VCaP (cell line): ENCODE measurements around the gene MAP4K4.

ENCODE experiments used
- H3K27ac ChIP-seq: fragments of 450-650 bp; 2 replicates; pipeline ENCODE4 v1.5.1; 2017
- CTCF ChIP-seq: fragments of 450-650 bp; conservative IDR thresholded peaks from 2 replicates; pipeline ENCODE4 v1.5.1; 2017; ENCODE audit warnings: mild to moderate bottlenecking, moderate library complexity

The MAP4K4 gene

GRCh38 chr2:101704046-101704466 is 6.5 kb downstream of the MAP4K4 start:
- no peak overlapping the region for H3K27ac ChIP-seq
- no peak for TF ChIP-seq CTCF

- H3K27ac ChIP-seq: no peak overlapping the region
- no peak for TF ChIP-seq CTCF
These were observed 7.5 kb downstream of the MAP4K4 start for GRCh38 chr2:101704816-101705578.

GRCh38 chr2:101706121-101706818 is 8.8 kb downstream of the MAP4K4 start:
- H3K27ac ChIP-seq: no peak overlapping the region

GRCh38 chr2:101706819-101707177 is 9.3 kb downstream of the MAP4K4 start:
- H3K27ac ChIP-seq: no peak overlapping the region

More at GRCh38 chr2:101706121-101706818, 8.8 kb downstream of the MAP4K4 start:
- TF ChIP-seq CTCF: no peak

GRCh38 chr2:101710036-101710435 is 12.5 kb downstream of the MAP4K4 start:
- H3K27ac ChIP-seq: peak overlapping the region; percentile 26; the same call in 1 of the 2 replicates
- TF ChIP-seq CTCF: no peak

More at GRCh38 chr2:101706819-101707177, 9.3 kb downstream of the MAP4K4 start:
- no peak for TF ChIP-seq CTCF

GRCh38 chr2:101710471-101711318 is 13.2 kb downstream of the MAP4K4 start:
- no peak for TF ChIP-seq CTCF
- peak overlapping the region; percentile 26; the same call in 1 of the 2 replicates for H3K27ac ChIP-seq

- no peak overlapping the region for H3K27ac ChIP-seq
- TF ChIP-seq CTCF: no peak
These were observed 16.6 kb downstream of the MAP4K4 start for GRCh38 chr2:101714118-101714517.
